WI38 (cell line): Measurements from ENCODE around the gene CRCP.

Source experiments
- H3K4me3 ChIP-seq: 2 replicates; pipeline ENCODE4 v1.5.1; 2011; ENCODE audit warnings: low read depth, mild to moderate bottlenecking, control low read depth, low read length
- CTCF ChIP-seq: IDR thresholded peaks from 2 replicates; pipeline ENCODE4 v1.5.1; 2012; ENCODE audit warnings: low read depth, mild to moderate bottlenecking, control low read depth, low read length

Gene CRCP

GRCh38 chr7:66181329-66181728 is 66.7 kb downstream of the CRCP start:
- no peak for TF ChIP-seq CTCF

GRCh38 chr7:66181845-66182244 is 67.2 kb downstream of the CRCP start:
- H3K4me3 ChIP-seq = no peak overlapping the region
- no peak for TF ChIP-seq CTCF

More at GRCh38 chr7:66181329-66181728, 66.7 kb downstream of the CRCP start:
- H3K4me3 ChIP-seq = no peak overlapping the region

GRCh38 chr7:66182920-66183319 is 68.3 kb downstream of the CRCP start:
- no peak for TF ChIP-seq CTCF
- H3K4me3 ChIP-seq = no peak overlapping the region

- H3K4me3 ChIP-seq = no peak overlapping the region
- TF ChIP-seq CTCF = no peak
Observed at GRCh38 chr7:66183700-66184099, 69.1 kb downstream of the CRCP start.

GRCh38 chr7:66185680-66186187 is 71.1 kb downstream of the CRCP start:
- TF ChIP-seq CTCF = no peak
- H3K4me3 ChIP-seq = no peak overlapping the region

GRCh38 chr7:66186991-66187390 is 72.3 kb downstream of the CRCP start:
- no peak for TF ChIP-seq CTCF
- H3K4me3 ChIP-seq = no peak overlapping the region

GRCh38 chr7:66187905-66188304 is 73.3 kb downstream of the CRCP start:
- H3K4me3 ChIP-seq = no peak overlapping the region
- TF ChIP-seq CTCF = no peak
